ENCODE data around the gene MTRR.

GRCh38 chr5:7897014-7897600, 28.2 kb downstream of the MTRR start:
- no peak for TF ChIP-seq EZH2 (IDR thresholded peaks at IDR 0.05)
- no peak for TF ChIP-seq FOXP2 (optimal IDR thresholded peaks at IDR 0.05; ENCODE audit: control extremely low read depth, extremely low read length, insufficient read depth)
- TF ChIP-seq POLR2AphosphoS5 (IDR thresholded peaks at IDR 0.05; ENCODE audit: borderline replicate concordance, low read depth, low read length), result no peak

Data from SK-N-MC (cell line).